Body of pancreas (tissue), 4 donors: ENCODE measurements around the gene ADAMTSL2.

Source experiments
- POLR2A ChIP-seq, 3 donors: fragments of 450-650 bp; IDR thresholded peaks; one replicate each; pipeline ENCODE4 v1.6.1; 2016; ENCODE audit warnings: antibody characterized with exemption in 3 of 3, mild to moderate bottlenecking in 2 of 3
- TF ChIP-seq, protein P1 (sequence below), 7 experiments: fragments of 450-650 bp in 4 of 7; fragments of 200-600 bp in 3 of 7; sonication (generic) in 3 of 7; IDR thresholded peaks; one replicate each; pipeline ENCODE4 v1.5.1; 2016 to 2019; ENCODE audit warnings: antibody characterized with exemption in 7 of 7

DNA sequence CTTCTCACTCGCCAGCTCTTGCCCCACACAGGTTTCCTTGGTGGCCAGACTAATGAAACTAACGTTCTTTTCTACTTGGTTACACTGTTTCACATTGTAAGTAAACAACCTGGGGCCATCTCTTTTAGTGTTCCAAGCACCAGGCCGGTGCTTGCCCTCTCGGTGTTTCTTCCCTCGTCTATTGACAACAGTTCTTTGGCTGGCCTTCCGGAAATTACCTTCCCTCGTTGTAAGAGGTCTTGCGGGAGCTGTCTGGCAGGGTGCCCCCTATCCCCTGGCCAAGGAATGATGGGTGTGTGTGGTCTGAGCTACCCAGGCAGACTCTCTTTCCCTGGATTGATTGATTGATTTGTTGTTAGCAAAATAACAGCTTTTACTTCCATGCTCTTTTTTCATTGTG lies 8.8 kb upstream of the ADAMTSL2 start:
- TF ChIP-seq, protein P1, sequence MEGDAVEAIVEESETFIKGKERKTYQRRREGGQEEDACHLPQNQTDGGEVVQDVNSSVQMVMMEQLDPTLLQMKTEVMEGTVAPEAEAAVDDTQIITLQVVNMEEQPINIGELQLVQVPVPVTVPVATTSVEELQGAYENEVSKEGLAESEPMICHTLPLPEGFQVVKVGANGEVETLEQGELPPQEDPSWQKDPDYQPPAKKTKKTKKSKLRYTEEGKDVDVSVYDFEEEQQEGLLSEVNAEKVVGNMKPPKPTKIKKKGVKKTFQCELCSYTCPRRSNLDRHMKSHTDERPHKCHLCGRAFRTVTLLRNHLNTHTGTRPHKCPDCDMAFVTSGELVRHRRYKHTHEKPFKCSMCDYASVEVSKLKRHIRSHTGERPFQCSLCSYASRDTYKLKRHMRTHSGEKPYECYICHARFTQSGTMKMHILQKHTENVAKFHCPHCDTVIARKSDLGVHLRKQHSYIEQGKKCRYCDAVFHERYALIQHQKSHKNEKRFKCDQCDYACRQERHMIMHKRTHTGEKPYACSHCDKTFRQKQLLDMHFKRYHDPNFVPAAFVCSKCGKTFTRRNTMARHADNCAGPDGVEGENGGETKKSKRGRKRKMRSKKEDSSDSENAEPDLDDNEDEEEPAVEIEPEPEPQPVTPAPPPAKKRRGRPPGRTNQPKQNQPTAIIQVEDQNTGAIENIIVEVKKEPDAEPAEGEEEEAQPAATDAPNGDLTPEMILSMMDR (IDR thresholded peaks at IDR 0.05): no peak
- TF ChIP-seq POLR2A (IDR thresholded peaks at IDR 0.05): no peak
